HEK293T (cell line): ENCODE results near the gene DLG2.

Source experiments
- ARNT ChIP-seq: fragments of 450-650 bp; IDR thresholded peaks from 2 replicates; pipeline ENCODE4 v1.6.1; 2017; ENCODE audit warnings: mild to moderate bottlenecking
- FOXK2 ChIP-seq: fragments of 450-650 bp; IDR thresholded peaks from 2 replicates; pipeline ENCODE4 v1.6.1; 2016; ENCODE audit warnings: mild to moderate bottlenecking
- FOXM1 ChIP-seq: fragments of 450-650 bp; IDR thresholded peaks from 2 replicates; pipeline ENCODE4 v1.6.1; 2017; ENCODE audit warnings: mild to moderate bottlenecking, borderline replicate concordance
- LEF1 ChIP-seq: fragments of 450-650 bp; IDR thresholded peaks from 2 replicates; pipeline ENCODE4 v1.6.1; 2017; ENCODE audit warnings: mild to moderate bottlenecking, borderline replicate concordance
- NFRKB ChIP-seq: fragments of 450-650 bp; IDR thresholded peaks from 2 replicates; pipeline ENCODE4 v1.6.1; 2016; ENCODE audit warnings: mild to moderate bottlenecking, moderate library complexity

- TF ChIP-seq FOXM1 = no peak
- no peak for TF ChIP-seq LEF1
- no peak for TF ChIP-seq FOXK2
- TF ChIP-seq NFRKB = no peak
- no peak for TF ChIP-seq ARNT
Measured at GRCh38 chr11:84396521-84396920, 1230.6 kb downstream of the DLG2 start.
